ENCODE results near the gene SLC25A19. TPM values are rescaled to one million over a fixed set of nuclear protein-coding genes. Genes with fewer than 3 reads are reported as not detected.

SLC25A19 gene
- total and polyA plus RNA-seq, 9 of the 15 experiments (the other 6 are each of a cell fraction or from before 2014, with no cell fraction given), result 33.4 to 76.6 (median 55.3) TPM

- intact Hi-C loops (cut with micrococcal nuclease), result no loop called here
- Histone ChIP-seq H3K36me3 (ENCODE audit: control insufficient read depth, insufficient read depth, low read length) (peaks cover 48% of the 10 kb centered on the region; the same call in 2 of the 3 replicates), H4K20me1 (replicated peaks; ENCODE audit: control insufficient read depth, insufficient read depth, low read length) (no peaks in the 10 kb centered on the region), H3K79me2 (ENCODE audit: control insufficient read depth, insufficient read depth, low read length) (no peaks in the 10 kb centered on the region; the same call in 2 of the 3 replicates), H3K4me3 (no peak overlapping the region), H3K27me3 (ENCODE audit: control insufficient read depth in 2 of 2, insufficient read depth in 2 of 2, low read length in 2 of 2) (no peaks in the 10 kb centered on the region), H3K4me1 (replicated peaks in 1 of 2; ENCODE audit: control insufficient read depth in 2 of 2, insufficient read depth in 2 of 2, low read length in 2 of 2) (peaks cover 0 to 15% of the 10 kb centered on the region in 2 experiments; a peak in 4 of 5 replicates), H3K27ac (ENCODE audit: extremely low read depth, low read depth, low read length) (no peak overlapping the region), H3K9me3 (replicated peaks; ENCODE audit: control insufficient read depth, insufficient read depth, low read depth, low read length) (no peaks in the 10 kb centered on the region), H3K4me2 (ENCODE audit: insufficient read depth, low read length) (no peak overlapping the region), H3K9me1 (ENCODE audit: control insufficient read depth, insufficient read depth, low read length) (no peaks in the 10 kb centered on the region), H3K9ac (ENCODE audit: insufficient read depth in 1 of 2, low read depth in 2 of 2, low read length in 2 of 2) (no peak overlapping the region), H2AFZ (ENCODE audit: low read depth, low read length) (no peak overlapping the region)
- 55% methylated on average over 11 of the region's 11 CpGs for WGBS (ENCODE audit: insufficient coverage, low coverage, missing lambda C conversion rate)
- TF ChIP-seq NCOA2 (IDR thresholded peaks at IDR 0.05; ENCODE audit: partially characterized antibody in 2 of 2) (no peak), CTCFL (IDR thresholded peaks at IDR 0.05; ENCODE audit: borderline replicate concordance, insufficient read depth, low read depth, low read length, poor library complexity, severe bottlenecking) (peak; percentile 29)
- TF ChIP-seq, protein P1, sequence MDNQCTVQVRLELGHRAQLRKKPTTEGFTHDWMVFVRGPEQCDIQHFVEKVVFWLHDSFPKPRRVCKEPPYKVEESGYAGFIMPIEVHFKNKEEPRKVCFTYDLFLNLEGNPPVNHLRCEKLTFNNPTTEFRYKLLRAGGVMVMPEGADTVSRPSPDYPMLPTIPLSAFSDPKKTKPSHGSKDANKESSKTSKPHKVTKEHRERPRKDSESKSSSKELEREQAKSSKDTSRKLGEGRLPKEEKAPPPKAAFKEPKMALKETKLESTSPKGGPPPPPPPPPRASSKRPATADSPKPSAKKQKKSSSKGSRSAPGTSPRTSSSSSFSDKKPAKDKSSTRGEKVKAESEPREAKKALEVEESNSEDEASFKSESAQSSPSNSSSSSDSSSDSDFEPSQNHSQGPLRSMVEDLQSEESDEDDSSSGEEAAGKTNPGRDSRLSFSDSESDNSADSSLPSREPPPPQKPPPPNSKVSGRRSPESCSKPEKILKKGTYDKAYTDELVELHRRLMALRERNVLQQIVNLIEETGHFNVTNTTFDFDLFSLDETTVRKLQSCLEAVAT (IDR thresholded peaks at IDR 0.05), result no peak
- POLR2A ChIA-PET, result interaction anchor here (0.6 to 3.6 kb wide), 6 partner anchors 11 to 194 kb away, joined by 3 to 19 read pairs (median 4); partner anchors contain the start of gene GRB2
- CTCF ChIA-PET (ENCODE audit: low intra/inter-chr PET ratio), result no interaction called here
- ATAC-seq (peak; percentile 75), DNase-seq (ENCODE audit: extremely low read depth in 1 of 4, low spot score in 3 of 4) (peak; percentile 51 to 59 (median 54)), FAIRE-seq (peak; percentile 63)
- no TSS peak for BruUV-seq (replicated peaks)
- in situ Hi-C loops (cut with MboI), result no loop called here
Observed at GRCh38 chr17:75317671-75318070, 28.4 kb upstream of the SLC25A19 start.
